ENCODE data around the gene TFB1M.

Gene TFB1M

DNA sequence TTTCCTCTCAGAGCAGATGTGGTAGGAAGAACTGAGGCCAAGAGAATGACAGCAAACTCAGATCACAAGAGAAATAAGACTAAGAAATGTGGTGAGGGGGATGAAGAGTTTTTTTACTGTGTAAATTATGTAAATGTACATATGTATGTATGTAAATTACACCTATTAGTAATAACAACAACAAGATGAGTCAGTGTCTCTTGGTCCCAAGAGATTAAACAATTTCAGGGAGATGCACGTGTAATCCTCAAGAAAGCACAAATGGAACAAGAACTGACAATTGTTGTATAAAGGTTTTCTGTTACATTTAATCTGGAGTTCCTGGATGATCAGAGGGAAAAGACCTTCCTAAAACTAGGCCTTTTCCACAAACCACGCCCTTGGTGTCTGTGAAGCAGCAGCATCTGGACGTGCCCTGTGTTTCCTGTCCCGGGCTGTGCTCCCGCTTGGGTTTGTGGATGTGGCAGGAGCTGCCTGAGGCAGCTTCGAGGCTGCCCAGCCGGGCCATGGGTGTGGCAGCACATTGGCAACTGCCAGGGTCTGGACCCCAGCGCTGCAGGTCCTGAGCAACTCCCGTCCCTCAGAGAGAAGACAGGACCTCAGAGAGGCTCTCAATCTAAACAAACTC lies 49.5 kb downstream of the TFB1M start:
- DNase-seq (ENCODE audit: low read depth, low spot score), result no peak

DNA sequence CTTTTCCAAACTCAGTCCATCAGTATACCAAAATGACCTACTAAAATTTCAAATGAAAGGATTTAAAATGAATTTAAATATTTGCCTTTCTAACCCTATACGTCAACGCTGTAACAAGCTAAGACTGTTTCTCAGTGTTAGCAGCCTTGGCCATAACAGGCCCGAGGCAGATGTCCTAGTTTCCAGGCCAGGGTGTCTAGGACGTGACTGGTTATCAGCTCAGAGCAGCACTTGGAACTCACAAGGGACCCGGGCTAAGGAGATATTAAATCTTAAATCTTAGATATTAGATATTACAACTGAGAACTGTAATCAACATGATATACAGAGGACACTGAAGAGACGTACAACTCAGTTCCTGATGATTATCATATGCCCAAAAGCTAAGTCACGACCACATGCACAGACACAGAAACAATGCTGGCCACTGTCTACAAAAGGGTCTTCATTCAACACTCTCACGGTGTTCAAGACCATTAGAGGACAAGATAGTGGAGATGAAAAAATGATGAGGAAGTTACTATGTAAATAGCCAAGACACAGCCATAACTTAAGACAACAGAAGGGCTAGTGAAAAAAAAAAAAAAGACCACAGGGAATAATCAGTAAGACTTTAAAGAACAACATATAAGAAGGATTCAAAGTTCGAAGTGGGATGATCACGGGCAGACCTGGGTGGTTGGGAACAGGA lies 50.8 kb downstream of the TFB1M start, which contains the start of gene CLDN20:
Gene CLDN20 (plus strand): TSS at position 641 of the 691 bp plus-strand sequence. CDS start 11,707 bp downstream, outside the sequence.
- no peak for DNase-seq (ENCODE audit: low read depth, low spot score)

- DNase-seq (ENCODE audit: low read depth, low spot score), result no peak
Observed at GRCh38 chr6:155262655-155263054, 51.6 kb downstream of the TFB1M start.

DNA sequence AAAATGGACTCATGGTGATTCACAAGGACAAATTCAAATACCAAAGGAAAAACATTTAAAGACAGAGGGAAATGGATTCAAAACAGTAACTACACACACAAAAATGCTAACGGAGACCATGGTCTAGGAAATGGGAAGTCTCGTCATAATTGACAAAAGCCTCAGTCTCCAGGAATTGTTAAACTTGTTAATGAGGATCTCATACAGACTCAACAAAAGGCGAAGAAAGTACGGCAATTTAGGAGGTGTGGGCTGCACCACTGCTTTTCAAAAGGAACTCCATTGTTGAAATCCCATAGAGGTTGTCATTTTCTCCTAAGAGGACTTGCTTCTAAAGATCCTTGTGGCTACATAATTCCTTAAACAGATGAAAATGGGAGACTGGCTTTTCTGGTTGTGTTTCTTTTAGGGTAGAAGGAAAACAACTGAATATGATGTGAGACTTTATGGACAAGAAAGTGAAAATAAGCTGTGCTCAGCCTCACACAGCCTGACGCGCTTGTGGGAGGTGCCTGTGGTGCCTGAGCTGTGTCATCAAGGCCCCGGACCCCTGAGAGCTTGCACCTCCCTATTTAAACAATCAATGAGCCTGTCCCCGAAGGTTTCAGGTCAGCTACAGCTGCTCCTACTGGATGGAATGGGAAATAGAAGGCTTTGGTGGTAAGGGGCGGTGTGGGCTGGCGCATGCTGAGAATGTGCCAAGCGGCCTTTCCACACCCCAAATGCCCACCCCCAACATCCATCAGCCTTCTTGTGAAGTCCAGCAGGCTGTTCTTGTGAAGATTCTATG lies 53.0 kb downstream of the TFB1M start:
- no peak for DNase-seq (ENCODE audit: low read depth, low spot score)

DNA sequence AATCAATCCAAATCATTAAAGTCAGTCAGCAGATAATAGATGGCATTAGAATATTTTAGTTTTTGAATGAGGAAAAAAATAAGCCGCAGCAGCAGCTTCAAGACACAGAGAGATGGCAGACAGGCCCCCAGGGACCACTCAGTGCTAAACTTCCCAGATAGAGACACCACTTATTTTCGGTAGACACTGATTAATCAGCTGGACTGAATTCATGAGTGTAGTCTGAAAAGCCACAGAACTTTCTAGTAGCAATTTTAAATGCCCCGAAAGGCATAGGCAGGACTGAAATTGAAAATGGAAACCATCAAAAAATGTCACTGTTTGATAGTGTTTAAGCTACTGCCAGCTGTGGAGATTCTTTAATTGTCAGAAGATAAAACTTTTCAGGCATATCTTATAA lies 53.6 kb downstream of the TFB1M start:
- no peak for DNase-seq (ENCODE audit: low read depth, low spot score)

DNA sequence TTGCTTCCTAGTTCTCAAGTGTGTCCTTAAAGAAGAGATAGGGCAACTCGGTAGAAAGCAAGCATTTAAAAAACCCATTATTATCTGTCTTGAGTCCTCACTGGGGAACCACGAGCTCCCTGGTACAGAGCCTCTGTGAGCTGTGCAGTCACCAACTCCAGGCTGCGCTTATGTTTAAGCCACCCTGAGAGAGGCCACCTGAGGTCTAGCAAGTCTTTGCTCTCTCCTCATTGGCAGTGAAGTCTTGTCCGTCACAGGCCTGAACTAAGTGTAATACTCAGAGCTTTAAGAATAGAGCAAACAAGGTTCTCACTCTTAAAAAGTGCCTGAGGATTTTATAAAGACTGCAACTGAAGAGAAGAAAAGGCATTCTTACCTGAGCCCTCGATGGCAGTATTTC lies 54.4 kb downstream of the TFB1M start:
- DNase-seq (ENCODE audit: low read depth, low spot score), result no peak

DNA sequence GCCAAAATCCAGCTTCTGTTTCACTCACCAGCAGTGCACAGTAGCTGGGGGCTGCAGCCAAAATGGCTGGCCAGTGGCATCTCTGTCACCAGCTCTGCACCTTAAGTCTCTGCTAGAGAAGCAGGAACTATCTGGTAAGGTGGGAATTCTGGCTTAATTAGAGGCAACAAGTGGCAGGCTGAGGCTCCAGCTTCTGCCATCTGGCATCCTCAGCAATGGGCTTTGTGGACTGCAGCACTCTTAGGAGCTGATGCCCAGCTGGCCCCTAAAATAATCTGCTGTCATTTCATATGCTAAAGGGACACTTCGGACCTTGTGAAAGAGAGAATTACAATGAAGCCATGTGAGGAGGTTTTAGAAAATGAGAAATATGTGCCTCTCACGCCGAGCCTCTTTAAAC lies 55.1 kb downstream of the TFB1M start:
- DNase-seq (ENCODE audit: low read depth, low spot score), result no peak

- DNase-seq (ENCODE audit: low read depth, low spot score), result no peak
Observed at GRCh38 chr6:155257796-155258195, 56.5 kb downstream of the TFB1M start.

- no peak for DNase-seq (ENCODE audit: low read depth, low spot score)
Observed at GRCh38 chr6:155256122-155256795, 58.0 kb downstream of the TFB1M start.

DNA sequence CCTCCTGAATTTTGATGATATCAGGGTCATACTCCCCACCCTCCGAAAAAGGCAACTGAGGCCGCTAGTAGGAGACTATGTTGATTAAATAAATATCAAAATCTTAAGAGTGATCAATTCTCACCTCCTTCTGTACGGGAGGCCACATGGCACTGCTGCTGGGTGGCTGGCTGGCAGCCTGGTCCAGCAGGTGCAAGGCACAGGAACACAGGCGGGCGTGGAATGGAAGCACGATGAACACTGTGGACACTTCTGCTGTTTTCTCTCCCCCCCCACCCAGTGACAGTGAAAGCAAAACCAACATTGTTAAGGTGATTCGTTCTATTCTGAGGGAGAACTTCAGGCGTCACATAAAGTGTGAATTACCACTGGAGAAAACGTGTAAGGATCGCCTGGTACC lies 60.1 kb downstream of the TFB1M start:
- no peak for DNase-seq (ENCODE audit: low read depth, low spot score)

DNA sequence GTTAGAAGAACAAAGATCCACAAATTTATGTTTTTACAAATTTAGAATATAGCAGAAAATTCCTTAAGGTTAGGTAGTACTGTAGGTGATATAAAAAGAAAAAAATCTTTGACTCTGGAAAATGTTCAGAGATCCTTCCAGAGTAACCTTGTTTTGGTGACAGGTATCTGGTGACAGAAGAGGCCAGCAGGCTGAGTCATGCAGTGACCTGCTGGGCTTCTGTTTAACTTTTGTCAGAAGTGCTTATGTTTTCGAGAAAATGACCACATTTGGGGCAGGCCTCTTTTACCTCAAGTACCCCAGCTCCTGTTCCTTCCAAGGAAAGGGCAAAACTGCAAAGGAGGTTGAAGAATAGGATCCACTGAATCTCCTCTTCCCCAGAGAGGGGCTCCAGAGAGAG lies 60.9 kb downstream of the TFB1M start:
- no peak for DNase-seq (ENCODE audit: low read depth, low spot score)

- DNase-seq (ENCODE audit: low read depth, low spot score), result no peak
Observed at GRCh38 chr6:155252581-155252980, 61.7 kb downstream of the TFB1M start.

GRCh38 chr6:155250701-155251381 lies 63.4 kb downstream of the TFB1M start:
- no peak for DNase-seq (ENCODE audit: low read depth, low spot score)

DNA sequence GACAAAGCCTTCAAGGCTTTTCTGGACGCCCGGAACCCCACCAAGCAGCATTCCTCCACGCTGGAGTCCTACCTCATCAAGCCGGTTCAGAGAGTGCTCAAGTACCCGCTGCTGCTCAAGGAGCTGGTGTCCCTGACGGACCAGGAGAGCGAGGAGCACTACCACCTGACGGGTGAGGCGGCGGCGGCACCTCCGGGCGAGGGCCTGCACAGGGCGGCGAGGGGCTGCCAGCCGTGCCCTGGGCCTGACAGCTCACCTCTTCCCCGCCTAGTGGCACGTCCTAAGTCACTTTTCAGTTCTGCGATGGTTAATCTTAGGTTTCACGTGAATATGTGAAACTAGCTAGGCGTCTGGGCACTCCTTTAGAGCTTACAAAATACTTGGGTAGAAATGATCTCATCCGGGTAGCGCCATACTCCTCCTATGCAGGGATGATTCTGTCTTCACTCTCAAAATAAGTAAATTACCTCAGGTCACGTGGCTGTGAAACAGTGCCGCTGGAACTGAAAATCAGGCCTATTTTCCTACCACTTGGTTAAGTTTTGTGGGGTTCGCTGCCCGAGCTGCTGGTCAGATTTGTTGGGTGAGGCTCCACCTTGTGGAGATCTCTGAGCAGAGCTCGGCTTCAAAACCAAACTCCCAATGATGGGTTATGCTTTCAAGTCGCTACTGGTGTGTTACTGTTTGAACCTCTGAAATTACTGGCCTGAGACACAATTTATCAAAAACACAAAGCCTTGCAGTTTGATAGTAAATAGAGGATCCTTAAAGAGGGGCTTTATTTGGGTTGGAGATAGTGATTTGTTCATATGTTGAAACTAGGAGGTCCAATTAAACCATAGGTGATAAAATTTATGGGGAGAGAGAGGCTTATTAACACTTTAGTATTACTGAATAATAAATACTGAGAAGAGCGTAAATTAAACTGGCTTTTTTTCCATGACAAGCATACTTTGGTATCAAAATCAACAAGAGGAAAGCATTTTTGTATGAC lies 66.0 kb downstream of the TFB1M start:
- DNase-seq (ENCODE audit: low read depth, low spot score), result peak; percentile 56

GRCh38 chr6:155247618-155248007 lies 66.7 kb downstream of the TFB1M start:
- DNase-seq (ENCODE audit: low read depth, low spot score), result no peak

GRCh38 chr6:155246825-155247224 lies 67.5 kb downstream of the TFB1M start:
- no peak for DNase-seq (ENCODE audit: low read depth, low spot score)

DNA sequence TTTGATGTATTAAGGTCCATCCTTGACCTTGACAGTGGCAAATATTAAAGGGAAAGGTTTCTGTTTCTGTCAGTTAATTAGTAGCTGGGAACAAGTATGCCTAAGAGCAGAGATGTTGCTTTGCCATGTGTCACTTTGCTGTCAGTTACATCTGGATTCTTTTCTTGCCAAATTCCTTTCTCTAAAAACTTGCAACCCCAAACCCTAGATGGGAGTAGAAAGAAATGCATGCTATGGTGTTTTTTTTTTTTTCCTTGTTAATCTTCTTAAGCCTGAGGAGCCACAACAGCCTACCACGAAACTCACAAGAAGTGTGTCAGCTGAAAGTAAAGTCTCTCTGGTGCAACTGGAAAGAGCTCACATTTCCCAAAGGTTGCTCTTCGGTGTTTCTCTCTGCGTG lies 68.5 kb downstream of the TFB1M start:
- DNase-seq (ENCODE audit: low read depth, low spot score), result no peak

DNA sequence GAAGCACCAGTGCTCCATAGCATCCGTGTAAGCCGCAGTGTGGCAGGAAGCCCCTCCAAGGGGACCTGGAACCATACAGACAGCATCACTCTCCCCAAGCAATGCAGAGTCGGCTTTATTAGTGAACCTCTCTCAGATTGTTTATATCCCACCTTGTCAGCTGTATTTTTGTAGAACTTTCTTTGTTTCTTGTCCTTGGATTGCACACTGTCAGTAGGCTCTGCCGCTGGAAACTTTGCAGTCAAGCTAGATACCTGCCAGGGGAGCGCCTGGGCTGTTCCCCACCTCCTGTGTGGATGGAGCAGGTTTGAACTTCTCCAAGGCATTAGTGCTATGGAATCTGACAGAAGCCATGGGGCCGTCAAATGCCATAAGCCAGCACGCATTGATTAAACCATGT lies 69.1 kb downstream of the TFB1M start:
- DNase-seq (ENCODE audit: low read depth, low spot score), result no peak

DNA sequence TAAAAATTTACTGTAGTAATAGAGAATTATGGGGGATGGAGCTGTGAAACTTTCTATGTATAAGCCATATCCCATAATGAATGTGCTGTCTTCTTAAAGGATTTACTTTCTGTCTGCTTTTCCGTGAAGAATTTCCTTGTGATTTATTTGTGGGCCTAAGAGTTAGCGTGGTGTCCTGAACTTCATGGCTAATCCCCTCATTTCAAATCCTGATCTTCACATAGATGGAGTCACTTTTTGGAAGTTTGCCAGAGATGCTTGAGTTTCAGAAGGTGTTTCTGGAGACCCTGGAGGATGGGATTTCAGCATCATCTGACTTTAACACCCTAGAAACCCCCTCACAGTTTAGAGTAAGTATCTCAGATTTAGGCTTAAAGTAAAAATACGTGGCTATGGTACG lies 69.8 kb downstream of the TFB1M start:
- DNase-seq (ENCODE audit: low read depth, low spot score), result no peak

DNA sequence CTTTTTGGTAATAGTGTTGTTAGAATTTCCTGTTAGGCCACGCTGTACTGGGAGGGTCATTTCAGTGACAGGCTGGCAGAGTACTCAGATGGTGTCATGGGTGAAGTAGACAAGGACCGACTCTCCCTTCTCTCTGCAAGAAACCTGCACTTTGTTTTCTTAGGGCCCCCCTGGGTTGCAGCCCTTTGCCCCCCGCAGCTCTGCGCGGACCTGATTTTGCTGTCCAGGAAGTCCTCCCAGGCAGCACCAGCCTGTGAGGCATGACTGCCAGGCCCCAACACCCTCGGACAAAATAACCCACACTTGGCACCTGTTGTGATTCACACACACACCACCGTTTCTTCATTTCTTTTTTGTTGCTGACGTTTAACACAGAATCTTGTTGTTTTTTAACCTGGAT lies 72.3 kb downstream of the TFB1M start:
- no peak for DNase-seq (ENCODE audit: low read depth, low spot score)

Data from smooth muscle cell of the brain vasculature (primary cell).